Aorta (tissue), 5 donors: ENCODE measurements around the gene EPB41L4A. TPM values are rescaled to one million over a fixed set of nuclear protein-coding genes. Genes with fewer than 3 reads are reported as not detected.

Experiments used
- ATAC-seq: fragments of 200-7000 bp; cut with Tn5 transposase; one replicate; pipeline ENCODE4 v1.9.1; 2022; ENCODE audit warnings: moderate library complexity; ENCODE audit not compliant: low FRiP score
- DNase-seq, 2 donors: peaks; one replicate each; pipeline ENCODE4 v3.0.0-alpha.2; 2020
- H3K27ac ChIP-seq, 2 donors: one replicate each; pipeline ENCODE4 v1.5.1; 2013; ENCODE audit warnings: low read length in 2 of 2, mild to moderate bottlenecking in 2 of 2, moderate library complexity in 2 of 2, control low read depth in 1 of 2, inconsistent platforms in 1 of 2, low read depth in 1 of 2
- H3K27me3 ChIP-seq, 2 donors: one replicate each; pipeline ENCODE4 v1.6.1; 2013; ENCODE audit warnings: control low read depth in 1 of 2, low read length in 1 of 2, mild to moderate bottlenecking in 1 of 2, moderate library complexity in 1 of 2; ENCODE audit not compliant: insufficient read depth in 2 of 2, control insufficient read depth in 1 of 2
- H3K36me3 ChIP-seq, 2 donors: one replicate each; pipeline ENCODE4 v1.6.1; 2013; ENCODE audit warnings: control low read depth in 1 of 2, low read length in 1 of 2, mild to moderate bottlenecking in 1 of 2; ENCODE audit not compliant: insufficient read depth in 2 of 2, control insufficient read depth in 1 of 2
- H3K4me1 ChIP-seq, 2 donors: one replicate each; pipeline ENCODE4 v1.6.1; 2013; ENCODE audit warnings: low read length in 2 of 2, control low read depth in 1 of 2, mild to moderate bottlenecking in 1 of 2, moderate library complexity in 1 of 2; ENCODE audit not compliant: insufficient read depth in 2 of 2, control insufficient read depth in 1 of 2
- H3K4me3 ChIP-seq, 2 donors: one replicate each; pipeline ENCODE4 v1.5.1; 2013; ENCODE audit warnings: low read length in 2 of 2, control low read depth in 1 of 2, mild to moderate bottlenecking in 1 of 2
- H3K9me3 ChIP-seq: one replicate; pipeline ENCODE4 v1.6.1; 2013; ENCODE audit warnings: mild to moderate bottlenecking, low read length; ENCODE audit not compliant: control insufficient read depth
- WGBS, 2 donors: extraction: QIAGEN DNeasy Blood & Tissue Kit; methylation state at CpG; one replicate each; pipeline ENCODE4 v1.1.7; 2013; 5-methylcytosine and 5-hydroxymethylcytosine counted together
- intact Hi-C, 2 donors: fragments of 100-400 bp; cut with DNase I; formaldehyde crosslinking; loops; one replicate each; pipeline versions ENCODE4 v1.14.2 to v1.15.0; 2022
- polyA plus RNA-seq, 2 donors: library from polyadenylated mRNA; stranded (reverse); fragments of 200-250 nt; gene quantifications; one replicate each; pipeline ENCODE4 v1.2.3, GENCODE V29; 2013
- total RNA-seq, 2 donors: library from RNA; stranded (reverse); fragmentation: NEBNext Ultra II Directional; extraction: Animal tissue kit (Norgen Biotek cat#: 25700); gene quantifications; one replicate each; pipeline ENCODE4 v1.2.1, GENCODE V29; 2021
- donor health status: healthy with polysubstance abuse.
- donor health status: Bipolar disorder and iron deficiency.
- donor health status: DM: no; HTN: no; CAD: no.
- donor health status: DM: no; HTN: no; CAD: no.
- donor health status: DM: yes; HTN: yes; CAD: no.

Gene EPB41L4A
- total and polyA plus RNA-seq, 4 donors = 4.4 to 39.3 (median 22.4) TPM

DNA sequence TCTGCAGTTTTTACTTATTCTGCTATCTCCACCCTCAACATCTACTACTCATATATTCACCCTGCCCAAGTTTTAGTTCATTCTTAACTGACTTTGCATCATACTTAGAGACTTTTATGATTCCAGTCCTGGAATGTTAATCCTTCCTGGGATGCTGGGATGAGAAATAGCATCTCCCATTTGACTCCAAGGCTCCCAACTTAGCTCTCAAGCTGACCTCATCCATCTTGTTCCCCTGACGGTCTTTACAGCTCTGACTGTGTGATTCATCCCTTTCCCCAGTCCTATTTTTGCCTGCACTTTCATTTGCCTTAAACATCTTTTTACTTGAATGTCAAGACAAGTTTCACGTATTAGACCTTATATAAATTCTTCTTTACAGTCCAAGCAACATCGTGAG, 297.8 kb downstream of the EPB41L4A start:
- 79 to 83% methylated on average over 3 of the region's 3 CpGs for WGBS, 2 donors
- Histone ChIP-seq H3K9me3 (no peaks in the 10 kb centered on the region), H3K27me3 (no peaks in the 10 kb centered on the region), H3K4me1 (no peaks in the 10 kb centered on the region), H3K27ac (no peak overlapping the region), H3K36me3 (no peaks in the 10 kb centered on the region), H3K4me3 (no peak overlapping the region)
- intact Hi-C loops = no loop called here
- DNase-seq (no peak), ATAC-seq (no peak)

DNA sequence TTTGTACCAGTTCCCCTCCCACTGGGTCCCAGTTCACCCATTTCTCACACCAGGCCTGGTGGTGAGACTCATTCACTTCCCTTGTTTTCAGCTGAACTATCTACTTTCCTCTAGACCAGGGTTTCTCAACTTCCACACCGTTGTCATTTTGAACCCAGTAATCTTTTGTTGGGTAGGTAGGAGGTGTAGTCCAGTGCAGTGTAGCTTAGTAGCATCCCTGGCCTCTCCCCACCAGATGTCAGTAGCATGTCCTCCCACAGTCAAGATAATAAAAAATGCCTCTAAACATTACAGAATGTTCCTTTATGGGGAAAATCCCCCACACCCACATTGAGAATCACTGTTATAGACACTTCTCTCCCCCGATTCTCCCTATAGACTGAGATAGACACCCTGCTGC, 299.1 kb downstream of the EPB41L4A start:
- H3K27me3 ChIP-seq = no peaks in the 10 kb centered on the region
- H3K4me1 ChIP-seq = no peaks in the 10 kb centered on the region
- no peaks in the 10 kb centered on the region for H3K9me3 ChIP-seq
- no peak overlapping the region for H3K27ac ChIP-seq
- no peaks in the 10 kb centered on the region for H3K36me3 ChIP-seq
- H3K4me3 ChIP-seq = no peak overlapping the region
- DNase-seq = no peak
- WGBS, 2 donors = 94 to 100% methylated on average over 2 of the region's 2 CpGs
- ATAC-seq = no peak
- intact Hi-C loops = no loop called here

DNA sequence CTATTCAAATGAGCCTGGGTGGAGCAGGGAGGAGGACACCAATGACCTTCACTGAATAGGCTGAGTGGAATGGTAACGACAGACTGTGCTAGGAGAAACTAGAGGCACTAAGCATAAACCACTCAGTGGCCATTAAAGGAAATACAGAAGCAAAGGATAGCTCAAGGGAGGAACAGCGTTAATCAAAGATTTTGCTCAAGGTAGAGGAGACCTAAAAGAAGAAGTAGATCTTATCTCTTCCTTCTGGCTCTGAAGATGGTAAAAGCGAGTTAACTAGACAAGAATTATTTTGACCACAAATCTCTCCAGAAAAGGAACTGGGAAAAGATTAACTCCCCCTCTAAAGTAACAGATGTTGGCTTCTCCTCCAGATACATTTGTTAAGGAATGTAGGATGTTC, 299.6 kb downstream of the EPB41L4A start:
- no peak overlapping the region for H3K4me3 ChIP-seq
- no peaks in the 10 kb centered on the region for H3K9me3 ChIP-seq
- H3K36me3 ChIP-seq = no peaks in the 10 kb centered on the region
- no peak overlapping the region for H3K27ac ChIP-seq
- 85 to 87% methylated on average over 3 of the region's 3 CpGs for WGBS, 2 donors
- DNase-seq = no peak
- intact Hi-C loops = no loop called here
- H3K4me1 ChIP-seq = no peaks in the 10 kb centered on the region
- H3K27me3 ChIP-seq = no peaks in the 10 kb centered on the region
- ATAC-seq = no peak

DNA sequence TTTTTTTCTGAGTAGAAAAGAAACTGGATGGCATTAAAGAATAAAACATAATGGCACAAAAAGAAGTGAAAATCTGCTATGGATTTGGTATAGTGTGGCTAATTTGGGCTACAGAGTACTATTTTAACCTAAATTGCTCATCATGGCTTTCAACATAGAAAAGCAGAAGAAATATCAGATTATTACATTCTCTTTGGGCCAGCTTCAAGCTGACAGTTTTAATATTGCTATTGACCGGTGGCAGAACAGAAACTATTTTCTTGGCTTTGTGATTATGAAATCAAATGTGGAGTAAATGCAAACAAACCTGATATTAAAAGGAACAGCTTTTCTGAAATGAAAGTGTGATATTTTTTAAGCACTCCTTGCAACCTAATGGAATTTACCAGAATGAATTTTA, 301.5 kb downstream of the EPB41L4A start:
- Histone ChIP-seq H3K36me3 (no peaks in the 10 kb centered on the region), H3K27me3 (no peaks in the 10 kb centered on the region), H3K4me3 (no peak overlapping the region), H3K4me1 (no peaks in the 10 kb centered on the region), H3K9me3 (no peaks in the 10 kb centered on the region), H3K27ac (no peak overlapping the region)
- no peak for DNase-seq
- intact Hi-C loops = no loop called here
- no peak for ATAC-seq
- WGBS, 2 donors = 60 to 70% methylated on average over 1 of the region's 1 CpG

DNA sequence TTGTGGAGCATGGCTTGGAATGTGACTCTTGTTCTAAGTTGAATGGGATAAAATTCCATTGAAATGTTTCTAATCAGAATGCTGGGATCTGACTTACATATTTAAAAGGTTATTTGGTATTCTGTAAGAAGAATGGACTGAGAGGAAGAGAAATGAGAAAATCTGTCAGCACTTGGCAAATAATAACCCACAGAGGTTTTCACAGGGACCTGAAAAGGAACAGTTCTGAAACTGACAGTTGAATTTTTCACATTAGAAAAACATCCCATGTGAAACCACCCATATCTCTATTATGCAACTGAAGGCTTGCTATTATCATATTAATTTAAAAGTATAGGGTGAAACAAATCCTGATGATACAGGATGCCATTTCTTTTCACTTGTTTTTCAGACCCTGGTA, 302.7 kb downstream of the EPB41L4A start:
- Histone ChIP-seq H3K9me3 (no peaks in the 10 kb centered on the region), H3K27me3 (no peaks in the 10 kb centered on the region), H3K27ac (no peak overlapping the region), H3K4me1 (no peaks in the 10 kb centered on the region), H3K36me3 (no peaks in the 10 kb centered on the region), H3K4me3 (no peak overlapping the region)
- intact Hi-C loops = no loop called here
- DNase-seq (no peak), ATAC-seq (no peak)

DNA sequence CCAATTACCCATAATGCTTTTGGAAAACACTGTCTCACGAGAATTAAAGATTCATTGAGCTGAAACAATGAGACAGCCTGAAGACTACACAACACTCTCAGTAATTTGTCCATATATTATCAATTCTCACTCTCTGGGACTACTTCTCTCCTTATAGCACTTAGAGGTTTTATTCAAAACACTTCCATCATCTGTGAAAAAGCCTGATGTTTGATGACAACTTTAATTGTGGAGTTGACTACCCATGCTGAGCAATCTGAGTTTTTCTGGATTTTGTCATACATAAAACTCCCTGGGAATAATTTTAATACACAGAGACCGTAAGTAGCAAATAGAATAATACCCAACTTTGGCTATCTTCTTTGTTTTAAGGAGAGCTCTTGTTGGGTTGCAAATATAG, 305.5 kb downstream of the EPB41L4A start:
- DNase-seq (no peak), ATAC-seq (no peak)
- Histone ChIP-seq H3K9me3 (no peaks in the 10 kb centered on the region), H3K27me3 (no peaks in the 10 kb centered on the region), H3K36me3 (no peaks in the 10 kb centered on the region), H3K27ac (no peak overlapping the region), H3K4me3 (no peak overlapping the region), H3K4me1 (peaks cover 0 to 2% of the 10 kb centered on the region in 2 donors)
- intact Hi-C loops = no loop called here
- 96 to 99% methylated on average over 2 of the region's 2 CpGs for WGBS, 2 donors
